HG03097 (cell line): ENCODE data around the gene LYRM2.
A peak's percentile ranks its signal among the peaks of the same experiment; 100 is the strongest.

Experiments
- ATAC-seq: cut with Tn5 transposase; IDR thresholded peaks from one replicate; pipeline ENCODE4 v1.9.1; 2021; ENCODE audit not compliant: unreplicated experiment, low FRiP score

The LYRM2 gene

GRCh38 chr6:89638320-89639195, at the start of gene LYRM2:
Gene LYRM2, minus strand, starts transcription at chr6:89638747. Its CDS starts 31 bp downstream, at chr6:89638716.
- ATAC-seq, result peak; percentile 98

- no peak for ATAC-seq
Measured at GRCh38 chr6:89688328-89688727, 49.8 kb upstream of the LYRM2 start.

GRCh38 chr6:89685311-89685710, 46.8 kb upstream of the LYRM2 start:
- ATAC-seq, result no peak

- no peak for ATAC-seq
Measured at GRCh38 chr6:89682991-89683390, 44.4 kb upstream of the LYRM2 start.

- ATAC-seq, result no peak
Measured at GRCh38 chr6:89681983-89682564, 43.5 kb upstream of the LYRM2 start.

GRCh38 chr6:89680551-89680950, 42.0 kb upstream of the LYRM2 start:
- ATAC-seq, result no peak

GRCh38 chr6:89680150-89680549, 41.6 kb upstream of the LYRM2 start:
- no peak for ATAC-seq

GRCh38 chr6:89679215-89680120, 40.9 kb upstream of the LYRM2 start:
- no peak for ATAC-seq

- no peak for ATAC-seq
Measured at GRCh38 chr6:89678531-89678930, 40.0 kb upstream of the LYRM2 start.

GRCh38 chr6:89675949-89676748, 37.6 kb upstream of the LYRM2 start:
- no peak for ATAC-seq

GRCh38 chr6:89670935-89671565, 32.5 kb upstream of the LYRM2 start:
- no peak for ATAC-seq

- no peak for ATAC-seq
Measured at GRCh38 chr6:89669002-89669401, 30.5 kb upstream of the LYRM2 start.

- ATAC-seq, result no peak
Measured at GRCh38 chr6:89667872-89668556, 29.5 kb upstream of the LYRM2 start.

GRCh38 chr6:89662659-89663223, 24.2 kb upstream of the LYRM2 start:
- no peak for ATAC-seq

- no peak for ATAC-seq
Measured at GRCh38 chr6:89661559-89661958, 23.0 kb upstream of the LYRM2 start.

- ATAC-seq, result no peak
Measured at GRCh38 chr6:89660981-89661380, 22.4 kb upstream of the LYRM2 start.

GRCh38 chr6:89657445-89658158, 19.1 kb upstream of the LYRM2 start:
- no peak for ATAC-seq

- no peak for ATAC-seq
Measured at GRCh38 chr6:89655122-89655521, 16.6 kb upstream of the LYRM2 start.
